K562 (cell line): ENCODE data around the gene OGDH. TPM values are rescaled to one million over a fixed set of nuclear protein-coding genes. Genes with fewer than 3 reads are reported as not detected.

Source experiments
- ATAC-seq: fragments of 200-7000 bp; cut with Tn5 transposase; 3 replicates; pipeline ENCODE4 v1.9.1; 2020; ENCODE audit warnings: moderate library complexity
- BruUV-seq: library from RNA; stranded (reverse); fragments of 400-500 nt; replicated peaks from 2 replicates; lab custom pipeline; 2021; lab: Mats Ljungman, UMichigan
- CTCF ChIA-PET: fragments of 300-600 bp; formaldehyde crosslinking; extraction: SDS; loops from one replicate; lab custom pipeline; 2021; ENCODE audit warnings: low intra/inter-chr PET ratio; lab: Yijun Ruan, JAX
- POLR2A ChIA-PET: fragments of 300-600, 350-650 bp; sonication (Branson Sonifier 250); formaldehyde crosslinking; extraction: SDS; loops from one replicate; lab custom pipeline; 2021; ENCODE audit warnings: antibody characterized with exemption, inconsistent platforms; lab: Yijun Ruan, JAX
- DNase-seq, 4 experiments: peaks; one replicate each; pipeline versions ENCODE4 v3.0.0 to v3.0.0-alpha.2; 2011 to 2018; ENCODE audit warnings: low spot score in 3 of 4, mixed read lengths in 3 of 4; ENCODE audit errors: extremely low read depth in 1 of 4
- FAIRE-seq: peaks from 2 replicates; lab custom pipeline; 2011; peaks lifted over from hg19 to GRCh38; lab: Jason Lieb, UNC
- H2AFZ ChIP-seq: 2 replicates; pipeline ENCODE4 v1.6.0; 2011; ENCODE audit warnings: low read depth, low read length, control low read depth, inconsistent platforms
- H3K27ac ChIP-seq: fragments of 200-600 bp; 3 replicates; pipeline ENCODE4 v1.8.0; 2011; ENCODE audit warnings: low read depth, mild to moderate bottlenecking, control low read depth, inconsistent platforms, low read length, moderate library complexity, mixed read lengths; ENCODE audit errors: extremely low read depth
- H3K27me3 ChIP-seq, 2 experiments: fragments of 300-600 bp in 1 of 2; 2 replicates in 1 of 2; 3 replicates in 1 of 2; pipeline versions ENCODE4 v1.6.0 to v1.8.0; 2011; ENCODE audit warnings: inconsistent platforms in 2 of 2, low read length in 2 of 2, mild to moderate bottlenecking in 1 of 2, mixed read lengths in 1 of 2, moderate library complexity in 1 of 2; ENCODE audit not compliant: control insufficient read depth in 2 of 2, insufficient read depth in 2 of 2
- H3K36me3 ChIP-seq: fragments of 300-600 bp; 3 replicates; pipeline ENCODE4 v1.8.0; 2011; ENCODE audit warnings: mild to moderate bottlenecking, low read length, inconsistent platforms; ENCODE audit not compliant: control insufficient read depth, insufficient read depth
- H3K4me1 ChIP-seq, 2 experiments: fragments of 200-600 bp in 1 of 2; replicated peaks in 1 of 2; 2 replicates in 1 of 2; 3 replicates in 1 of 2; pipeline versions ENCODE4 v1.5.1 to v1.8.0; 2011; ENCODE audit warnings: inconsistent platforms in 2 of 2, low read length in 2 of 2, mild to moderate bottlenecking in 1 of 2, mixed read lengths in 1 of 2, moderate library complexity in 1 of 2; ENCODE audit not compliant: control insufficient read depth in 2 of 2, insufficient read depth in 2 of 2
- H3K4me2 ChIP-seq: 2 replicates; pipeline ENCODE4 v1.6.1; 2011; ENCODE audit warnings: low read length, control low read depth, inconsistent platforms, mixed read lengths; ENCODE audit not compliant: insufficient read depth
- H3K4me3 ChIP-seq: fragments of 200-600 bp; sonication (generic), shearing (Covaris generic); 2 replicates; pipeline ENCODE4 v1.5.1; 2016; ENCODE audit warnings: control low read depth, inconsistent platforms
- H3K79me2 ChIP-seq: fragments of 200-600 bp; 3 replicates; pipeline ENCODE4 v1.8.0; 2011; ENCODE audit warnings: low read length, inconsistent platforms; ENCODE audit not compliant: control insufficient read depth, insufficient read depth
- H3K9ac ChIP-seq, 2 experiments: 2 replicates each; pipeline versions ENCODE4 v1.6.0 to v1.6.1; 2011; ENCODE audit warnings: low read depth in 2 of 2, low read length in 2 of 2, control low read depth in 1 of 2, inconsistent platforms in 1 of 2, mild to moderate bottlenecking in 1 of 2, mixed read lengths in 1 of 2; ENCODE audit not compliant: insufficient read depth in 1 of 2
- H3K9me1 ChIP-seq: one replicate; pipeline ENCODE4 v1.6.0; 2011; ENCODE audit warnings: inconsistent platforms, mild to moderate bottlenecking, low read length, moderate library complexity; ENCODE audit not compliant: control insufficient read depth, insufficient read depth
- H3K9me3 ChIP-seq: replicated peaks from 2 replicates; pipeline ENCODE4 v1.5.1; 2011; ENCODE audit warnings: low read depth, low read length, inconsistent platforms; ENCODE audit not compliant: control insufficient read depth, insufficient read depth
- H4K20me1 ChIP-seq: replicated peaks from 2 replicates; pipeline ENCODE4 v1.6.1; 2011; ENCODE audit warnings: low read length, inconsistent platforms, mixed read lengths; ENCODE audit not compliant: control insufficient read depth, insufficient read depth
- PHTF2 ChIP-seq: fragments of 250-450 bp; sonication (Bioruptor Pico); IDR thresholded peaks from 2 replicates; pipeline ENCODE4 v1.5.0; 2021; ENCODE audit warnings: mild to moderate bottlenecking
- POLR3G ChIP-seq: IDR thresholded peaks from 2 replicates; pipeline ENCODE4 v1.6.1; 2011; ENCODE audit not compliant: insufficient read length, insufficient replicate concordance; ENCODE audit errors: extremely low read depth
- SFPQ ChIP-seq: fragments of 200-400 bp; formaldehyde crosslinking; IDR thresholded peaks from 2 replicates; pipeline ENCODE4 v1.6.1; 2017; ENCODE audit warnings: mild to moderate bottlenecking, low read depth, low read length, moderate library complexity
- ZNF780A ChIP-seq: fragments of 250-450 bp; sonication (Bioruptor Pico); IDR thresholded peaks from 2 replicates; pipeline ENCODE4 v1.5.0; 2021; ENCODE audit warnings: mild to moderate bottlenecking
- WGBS: fragments of 100-300 bp; shearing (Covaris generic); methylation state at CpG from one replicate; pipeline ENCODE4 v1.1.6; 2016; ENCODE audit warnings: low coverage, mixed read lengths; ENCODE audit not compliant: insufficient coverage; ENCODE audit errors: missing lambda C conversion rate; 5-methylcytosine and 5-hydroxymethylcytosine counted together
- in situ Hi-C: fragments of 300-500 bp; cut with MboI; formaldehyde crosslinking; loops from 4 replicates; pipeline ENCODE4 v1.15.0; 2018; ENCODE audit warnings: inconsistent platforms, mixed read lengths
- intact Hi-C: fragments of 100-400 bp; cut with micrococcal nuclease; formaldehyde crosslinking; loops from 2 replicates; pipeline ENCODE4 v1.14.2; 2022
- polyA plus RNA-seq, 8 experiments: library from polyadenylated mRNA; depleted of rRNA in 4 of 8; stranded (reverse) in 5 of 8; unstranded in 3 of 8; fragments of >200 nt; fragmentation: Nextera tagmentation in 2 of 8; fragmentation: Illumina TruSeq in 1 of 8; extraction: Ambion mirVana in 2 of 8; extraction: Trizol in 1 of 8; gene quantifications; 2 replicates each; pipeline versions ENCODE4 v1.2.1 to v1.2.3, GENCODE V29; 2011 to 2014; ENCODE audit warnings: inconsistent platforms in 1 of 8, missing spikeins in 1 of 8
- total RNA-seq, 7 experiments: library from RNA; depleted of rRNA in 6 of 7; stranded (reverse); fragments of >200 nt in 6 of 7; fragmentation: Illumina TruSeq in 2 of 7; extraction: Trizol in 2 of 7; gene quantifications; 2 replicates each; pipeline versions ENCODE4 v1.2.1 to v1.2.3, GENCODE V29; 2011 to 2021; ENCODE audit warnings: low replicate concordance in 1 of 7

OGDH gene
- total and polyA plus RNA-seq, 9 of the 15 experiments (the other 6 are each of a cell fraction or from before 2014, with no cell fraction given), result 3.1 to 80.3 (median 23.5) TPM

GRCh38 chr7:44631458-44632115 lies 25.2 kb downstream of the OGDH start:
- FAIRE-seq, result no peak
- intact Hi-C loops (no loop called here), in situ Hi-C loops (no loop called here)
- Histone ChIP-seq H3K79me2 (peaks cover 19% of the 10 kb centered on the region), H2AFZ (no peak overlapping the region), H3K27me3 (no peaks in the 10 kb centered on the region), H3K4me2 (no peak overlapping the region), H3K4me1 (peaks cover 21 to 27% of the 10 kb centered on the region in 2 experiments), H3K9ac (no peak overlapping the region; a peak in 1 of 4 replicates), H3K27ac (no peak overlapping the region), H3K9me3 (no peaks in the 10 kb centered on the region), H3K36me3 (peaks cover 38% of the 10 kb centered on the region; the same call in 2 of the 3 replicates), H4K20me1 (peaks cover 6% of the 10 kb centered on the region; the same call in 1 of the 2 replicates), H3K9me1 (no peaks in the 10 kb centered on the region), H3K4me3 (no peak overlapping the region)
- 86% methylated on average over 6 of the region's 6 CpGs for WGBS
- no TSS peak for BruUV-seq
- ChIA-PET POLR2A (interaction anchor here (0.7 to 1.3 kb wide), 3 partner anchors 14 to 58 kb away, joined by 3 to 4 read pairs (median 3); no protein-coding TSS in a partner anchor), CTCF (no interaction called here)
- DNase-seq, result no peak
- no peak for ATAC-seq
- TF ChIP-seq POLR3G, result no peak
- TF ChIP-seq PHTF2 (CRISPR knock-in tag), result no peak
- TF ChIP-seq SFPQ, result no peak
- no peak for TF ChIP-seq ZNF780A
